Measurements from ENCODE around the gene KRTAP12-4. TPM values are rescaled to one million over a fixed set of nuclear protein-coding genes. Genes with fewer than 3 reads are reported as not detected.
"Not testable (repeated sequence)": the region's sequence is repeated elsewhere in the genome, so short reads cannot be mapped to it uniquely, and the experiment has no call there.

Gene KRTAP12-4
- total RNA-seq, 1 donor from 2014 or later, result not detected

DNA sequence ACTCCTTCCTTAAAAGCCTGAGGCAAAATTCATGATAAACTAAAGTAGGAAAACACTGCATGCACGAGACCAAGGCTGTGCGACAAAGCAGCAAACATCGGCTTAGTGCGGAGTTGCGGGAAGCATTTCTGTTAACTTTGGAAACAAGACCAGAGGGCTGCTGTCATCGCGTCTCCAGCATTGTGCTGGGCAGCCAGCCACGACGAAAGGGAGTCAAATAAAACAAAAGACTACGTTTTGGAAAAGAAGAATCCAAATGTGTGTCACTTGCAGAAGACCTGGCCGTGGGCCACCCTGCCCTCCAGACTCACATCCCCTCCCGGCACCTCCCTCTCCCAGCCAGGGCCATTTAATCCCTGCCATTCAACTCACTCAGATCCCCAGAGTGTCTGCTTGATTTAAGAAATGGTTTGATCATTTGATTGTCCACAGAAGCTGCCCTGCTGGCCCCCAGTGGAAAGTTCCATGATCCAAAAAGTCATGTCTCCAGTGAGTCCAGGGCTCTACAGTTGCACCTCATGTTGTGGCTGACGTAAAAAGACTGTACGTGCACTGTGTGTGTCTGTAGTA, 10.6 kb downstream of the KRTAP12-4 start:
- Mint-ChIP-seq H3K27me3 (ENCODE audit: unreplicated experiment) (peaks cover 6% of the 10 kb centered on the region), H3K4me1 (ENCODE audit: unreplicated experiment) (no peaks in the 10 kb centered on the region), H3K4me3 (ENCODE audit: unreplicated experiment) (no peak overlapping the region), H3K9me3 (ENCODE audit: unreplicated experiment) (peaks cover 29% of the 10 kb centered on the region), H3K36me3 (ENCODE audit: unreplicated experiment) (no peaks in the 10 kb centered on the region), H3K27ac (ENCODE audit: unreplicated experiment) (no peak overlapping the region)
- TF ChIP-seq, protein P1, sequence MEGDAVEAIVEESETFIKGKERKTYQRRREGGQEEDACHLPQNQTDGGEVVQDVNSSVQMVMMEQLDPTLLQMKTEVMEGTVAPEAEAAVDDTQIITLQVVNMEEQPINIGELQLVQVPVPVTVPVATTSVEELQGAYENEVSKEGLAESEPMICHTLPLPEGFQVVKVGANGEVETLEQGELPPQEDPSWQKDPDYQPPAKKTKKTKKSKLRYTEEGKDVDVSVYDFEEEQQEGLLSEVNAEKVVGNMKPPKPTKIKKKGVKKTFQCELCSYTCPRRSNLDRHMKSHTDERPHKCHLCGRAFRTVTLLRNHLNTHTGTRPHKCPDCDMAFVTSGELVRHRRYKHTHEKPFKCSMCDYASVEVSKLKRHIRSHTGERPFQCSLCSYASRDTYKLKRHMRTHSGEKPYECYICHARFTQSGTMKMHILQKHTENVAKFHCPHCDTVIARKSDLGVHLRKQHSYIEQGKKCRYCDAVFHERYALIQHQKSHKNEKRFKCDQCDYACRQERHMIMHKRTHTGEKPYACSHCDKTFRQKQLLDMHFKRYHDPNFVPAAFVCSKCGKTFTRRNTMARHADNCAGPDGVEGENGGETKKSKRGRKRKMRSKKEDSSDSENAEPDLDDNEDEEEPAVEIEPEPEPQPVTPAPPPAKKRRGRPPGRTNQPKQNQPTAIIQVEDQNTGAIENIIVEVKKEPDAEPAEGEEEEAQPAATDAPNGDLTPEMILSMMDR (IDR thresholded peaks at IDR 0.05), result no peak
- DNase-seq (ENCODE audit: extremely low spot score, unreplicated experiment), result peak; percentile 64

DNA sequence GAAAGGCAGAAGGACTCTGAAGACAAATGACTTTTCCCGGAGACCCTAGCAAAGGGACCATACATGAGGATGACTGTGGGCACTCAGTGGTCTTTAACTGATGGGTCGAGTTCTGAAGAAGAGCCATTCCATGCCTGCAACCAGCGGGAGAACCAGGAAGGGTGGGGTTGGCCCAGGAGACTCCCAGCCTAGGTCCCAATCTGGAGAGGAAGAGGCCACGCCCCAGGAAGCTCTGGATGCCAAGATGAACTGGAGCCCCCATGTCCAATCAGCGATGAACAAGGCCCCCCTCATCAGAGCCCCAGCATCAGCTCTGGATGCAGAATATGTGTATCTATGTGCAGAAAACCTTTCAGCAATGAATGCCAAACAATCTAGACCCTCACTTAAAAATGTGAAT, 13.7 kb downstream of the KRTAP12-4 start:
- H3K9me3 Mint-ChIP-seq (ENCODE audit: unreplicated experiment), result peaks cover 29% of the 10 kb centered on the region

DNA sequence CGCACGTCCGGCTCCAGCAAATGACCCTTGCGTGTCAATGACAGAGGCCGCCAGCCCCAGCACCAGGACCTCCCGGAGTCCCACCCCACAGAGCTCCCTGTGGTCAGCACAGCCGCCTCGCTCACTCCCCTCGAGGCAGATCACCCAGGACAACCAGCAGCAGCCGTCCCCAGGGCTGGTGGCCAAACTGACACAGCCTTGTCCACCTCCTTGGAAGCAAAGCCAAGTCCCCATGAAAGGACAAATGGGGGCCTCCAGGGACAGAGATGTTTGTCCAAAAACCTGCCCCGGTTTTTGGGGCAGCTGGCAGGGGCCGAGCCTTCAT, 15.2 kb downstream of the KRTAP12-4 start:
- Mint-ChIP-seq H3K9me3 (ENCODE audit: unreplicated experiment) (peaks cover 19% of the 10 kb centered on the region), H3K4me1 (ENCODE audit: unreplicated experiment) (no peaks in the 10 kb centered on the region), H3K27ac (ENCODE audit: unreplicated experiment) (no peak overlapping the region), H3K4me3 (ENCODE audit: unreplicated experiment) (no peak overlapping the region), H3K36me3 (ENCODE audit: unreplicated experiment) (no peaks in the 10 kb centered on the region), H3K27me3 (ENCODE audit: unreplicated experiment) (peaks cover 16% of the 10 kb centered on the region)
- TF ChIP-seq, protein P1 (IDR thresholded peaks at IDR 0.05), result no peak
- DNase-seq (ENCODE audit: extremely low spot score, unreplicated experiment), result peak; percentile 83

More for the DNA sequence above, 13.7 kb downstream of the KRTAP12-4 start:
- H3K27ac Mint-ChIP-seq (ENCODE audit: unreplicated experiment), result no peak overlapping the region
- no peak overlapping the region for H3K4me3 Mint-ChIP-seq (ENCODE audit: unreplicated experiment)
- peaks cover 11% of the 10 kb centered on the region for H3K27me3 Mint-ChIP-seq (ENCODE audit: unreplicated experiment)
- H3K36me3 Mint-ChIP-seq (ENCODE audit: unreplicated experiment), result no peaks in the 10 kb centered on the region
- no peaks in the 10 kb centered on the region for H3K4me1 Mint-ChIP-seq (ENCODE audit: unreplicated experiment)
- TF ChIP-seq, protein P1 (IDR thresholded peaks at IDR 0.05), result no peak
- peak; percentile 57 for DNase-seq (ENCODE audit: extremely low spot score, unreplicated experiment)

DNA sequence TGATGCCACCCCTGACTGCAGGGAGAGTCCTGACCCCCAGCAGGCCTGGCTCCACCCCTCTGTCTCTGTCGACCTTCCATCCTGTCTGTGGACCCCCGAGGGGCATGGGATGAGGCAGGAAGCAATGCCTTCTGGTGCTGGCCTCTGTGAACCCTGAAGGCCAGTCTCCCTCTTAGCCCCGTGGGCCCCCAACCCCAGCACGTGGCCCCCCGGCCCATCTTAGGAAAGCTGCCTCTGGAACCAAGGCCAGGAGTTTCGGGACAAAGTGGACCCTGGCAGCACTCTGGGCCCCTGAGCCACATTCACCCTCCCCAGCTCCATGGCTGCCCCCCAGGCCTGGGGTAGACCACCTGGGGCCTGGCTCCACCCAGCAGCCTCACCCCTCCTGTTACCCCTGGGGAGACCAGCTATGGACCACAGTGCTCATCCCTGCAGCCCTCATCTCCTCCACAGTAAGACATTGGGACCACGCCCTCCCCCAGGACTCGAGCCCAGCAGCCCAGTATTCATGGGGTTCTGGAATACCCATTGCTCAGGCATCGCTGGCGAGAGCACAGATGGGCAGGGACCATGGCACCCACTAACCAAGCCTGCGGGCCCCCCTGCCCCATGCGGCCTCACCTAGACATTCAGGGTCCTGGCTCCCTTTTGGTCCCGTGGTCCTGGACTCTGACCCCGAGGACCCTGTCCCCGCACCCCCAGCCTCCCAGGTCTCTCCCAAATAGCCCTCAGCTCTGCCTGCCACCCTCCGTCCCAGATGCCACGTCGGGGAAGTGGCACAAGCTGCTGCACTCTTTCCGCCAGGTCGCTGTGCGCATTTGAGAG, 15.7 kb downstream of the KRTAP12-4 start:
- H3K27ac Mint-ChIP-seq (ENCODE audit: unreplicated experiment); H3K4me1 Mint-ChIP-seq (ENCODE audit: unreplicated experiment); H3K36me3 Mint-ChIP-seq (ENCODE audit: unreplicated experiment); H3K4me3 Mint-ChIP-seq (ENCODE audit: unreplicated experiment): not testable (repeated sequence)
- H3K27me3 Mint-ChIP-seq (ENCODE audit: unreplicated experiment), result peaks cover 16% of the 10 kb centered on the region
- DNase-seq (ENCODE audit: extremely low spot score, unreplicated experiment), result peak; percentile 65
- peaks cover 14% of the 10 kb centered on the region for H3K9me3 Mint-ChIP-seq (ENCODE audit: unreplicated experiment)

DNA sequence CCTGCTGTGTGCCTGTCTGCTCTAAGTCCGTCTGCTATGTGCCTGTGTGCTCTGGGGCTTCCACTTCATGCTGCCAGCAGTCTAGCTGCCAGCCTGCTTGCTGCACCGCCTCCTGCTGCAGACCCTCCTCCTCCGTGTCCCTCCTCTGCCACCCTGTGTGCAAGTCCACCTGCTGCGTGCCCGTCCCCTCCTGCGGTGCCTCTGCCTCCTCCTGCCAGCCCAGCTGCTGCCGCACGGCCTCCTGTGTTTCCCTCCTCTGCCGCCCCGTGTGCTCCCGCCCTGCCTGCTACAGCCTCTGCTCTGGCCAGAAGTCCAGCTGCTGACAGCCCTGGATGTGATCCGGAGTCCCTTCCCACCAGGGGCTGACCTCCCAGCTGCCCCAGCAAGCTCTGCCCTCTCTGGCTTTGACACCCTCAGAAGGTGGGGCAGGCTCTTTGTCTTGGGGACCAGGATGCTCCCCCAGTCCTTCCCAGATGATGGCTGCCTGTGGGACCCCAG, 16.6 kb downstream of the KRTAP12-4 start:
- not testable (repeated sequence) for H3K4me3 Mint-ChIP-seq (ENCODE audit: unreplicated experiment); H3K36me3 Mint-ChIP-seq (ENCODE audit: unreplicated experiment); H3K4me1 Mint-ChIP-seq (ENCODE audit: unreplicated experiment); H3K9me3 Mint-ChIP-seq (ENCODE audit: unreplicated experiment); H3K27ac Mint-ChIP-seq (ENCODE audit: unreplicated experiment)
- peaks cover 16% of the 10 kb centered on the region for H3K27me3 Mint-ChIP-seq (ENCODE audit: unreplicated experiment)
- DNase-seq (ENCODE audit: extremely low spot score, unreplicated experiment), result peak; percentile 63

All from osteocyte (in vitro differentiated cells).